GM18909 (cell line): ENCODE measurements around the gene THEMIS.
A peak's percentile ranks its signal among the peaks of the same experiment; 100 is the strongest.
"Not testable (repeated sequence)": the region's sequence is repeated elsewhere in the genome, so short reads cannot be mapped to it uniquely, and the experiment has no call there.

Experiments used
- ATAC-seq: cut with Tn5 transposase; IDR thresholded peaks from one replicate; pipeline ENCODE4 v1.9.1; 2021; ENCODE audit warnings: mild to moderate bottlenecking; ENCODE audit not compliant: unreplicated experiment, poor library complexity

Gene THEMIS

GRCh38 chr6:127749095-127749494 is 151.8 kb downstream of the THEMIS start:
- no peak for ATAC-seq

- no peak for ATAC-seq
Measured at GRCh38 chr6:127748290-127748689, 152.6 kb downstream of the THEMIS start.

DNA sequence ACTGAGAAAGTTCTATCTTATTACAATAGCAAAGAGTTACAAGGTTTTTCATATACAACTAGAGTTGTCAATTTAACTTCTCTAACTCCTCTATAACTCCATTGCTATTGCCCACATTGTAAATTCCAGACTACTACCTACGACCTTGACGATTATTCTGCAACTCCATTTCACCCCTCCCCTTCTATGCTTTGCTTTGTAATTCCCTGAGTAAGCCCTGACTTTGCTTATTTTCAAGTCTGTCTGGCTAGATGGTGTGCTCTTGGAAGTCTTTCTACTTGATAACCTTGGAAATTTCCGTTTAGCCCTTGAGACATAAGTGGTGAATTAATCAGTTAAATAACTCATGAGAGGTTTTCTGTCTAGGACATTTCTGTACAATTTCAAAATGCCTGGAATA is 162.4 kb downstream of the THEMIS start:
- ATAC-seq, result no peak

DNA sequence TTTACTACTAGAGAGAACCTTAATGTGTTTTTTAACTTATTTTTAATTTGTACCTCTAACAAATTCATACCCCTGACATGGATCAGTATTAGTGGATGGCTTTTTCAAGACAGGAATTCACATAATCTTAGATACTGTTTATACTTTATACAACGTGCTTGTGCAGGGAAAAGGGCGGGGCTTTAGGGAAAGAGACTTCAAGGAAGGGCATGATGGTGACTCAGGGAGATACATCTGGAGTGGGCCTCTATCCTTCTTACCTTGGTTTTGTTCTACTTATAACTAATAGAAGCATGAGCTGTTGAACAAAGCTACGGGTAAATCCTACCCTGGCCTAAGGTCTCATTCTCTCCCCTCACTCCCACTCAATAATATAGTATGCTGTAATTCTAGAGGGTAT is 163.1 kb downstream of the THEMIS start:
- ATAC-seq, result no peak

GRCh38 chr6:127737009-127737486 is 163.8 kb downstream of the THEMIS start:
- peak; percentile 94 for ATAC-seq

DNA sequence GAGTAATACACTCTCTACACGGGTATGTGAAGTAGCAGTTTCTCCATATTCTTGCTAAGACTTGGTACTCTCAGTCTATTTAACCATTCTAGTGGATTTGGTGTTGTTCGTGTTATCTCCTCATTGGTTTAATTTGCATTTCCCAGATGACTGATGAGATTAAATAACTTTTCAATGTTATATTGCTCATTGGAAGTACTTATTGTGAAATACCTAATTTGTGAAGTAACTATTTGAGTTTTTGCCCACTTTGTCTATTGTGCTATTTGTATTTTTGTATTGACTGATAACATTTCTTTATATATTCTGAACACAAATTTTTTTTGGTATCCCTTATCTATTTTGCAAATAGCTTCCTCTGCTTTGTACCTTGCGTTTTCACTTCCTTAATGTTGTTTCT is 167.9 kb downstream of the THEMIS start:
- ATAC-seq, result no peak

DNA sequence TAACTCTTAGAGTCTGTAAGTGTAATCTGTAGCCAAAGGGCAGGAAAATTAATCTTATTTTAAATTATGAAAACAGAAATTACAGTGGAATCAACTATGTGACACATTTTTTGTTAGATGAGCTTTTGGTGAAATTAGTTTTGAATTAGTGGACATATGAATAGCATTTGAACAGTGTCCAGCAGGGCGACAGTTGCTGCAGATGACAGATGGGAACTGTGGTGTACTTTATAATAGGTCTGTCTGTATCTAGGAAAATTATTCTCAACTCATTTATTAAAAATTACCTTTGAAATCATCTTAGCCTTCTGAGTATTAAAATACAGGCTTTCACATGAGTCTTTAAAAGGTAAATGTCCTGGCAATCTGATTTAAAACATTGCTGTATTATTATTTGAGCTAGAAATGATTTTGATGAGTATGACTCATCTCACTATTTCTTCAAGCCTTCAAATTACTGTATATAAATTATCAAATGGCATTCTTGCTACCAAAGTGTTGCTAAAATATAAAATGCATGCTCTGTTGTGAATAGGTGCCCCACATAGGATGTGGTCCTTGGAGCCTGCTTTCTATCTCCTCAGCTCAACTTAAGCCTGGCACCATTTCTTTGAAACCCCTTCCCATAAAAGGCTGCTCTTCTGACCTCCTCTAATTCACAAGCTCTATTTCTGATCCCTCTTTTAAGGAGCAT is 173.5 kb downstream of the THEMIS start:
- no peak for ATAC-seq

GRCh38 chr6:127725821-127726220 is 175.0 kb downstream of the THEMIS start:
- no peak for ATAC-seq

DNA sequence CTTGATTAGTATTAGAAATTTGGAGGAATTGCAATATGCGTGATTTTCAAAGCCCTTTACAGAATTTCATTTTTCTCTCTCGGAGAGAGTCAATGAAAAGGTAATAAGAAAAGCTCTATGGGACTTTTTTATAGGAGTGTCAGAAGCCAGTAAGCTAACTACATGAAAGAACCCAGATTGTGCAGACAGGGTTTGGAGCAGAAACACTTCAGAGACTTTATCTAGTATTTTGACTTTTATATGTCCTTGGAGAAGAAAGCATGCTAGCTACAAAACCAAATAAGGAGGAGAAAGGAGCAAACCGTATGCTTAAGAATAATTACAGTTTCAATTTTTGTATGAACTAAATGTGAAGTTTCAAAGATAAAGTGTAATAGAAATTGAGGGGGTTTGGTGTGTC is 182.2 kb downstream of the THEMIS start:
- ATAC-seq, result no peak

DNA sequence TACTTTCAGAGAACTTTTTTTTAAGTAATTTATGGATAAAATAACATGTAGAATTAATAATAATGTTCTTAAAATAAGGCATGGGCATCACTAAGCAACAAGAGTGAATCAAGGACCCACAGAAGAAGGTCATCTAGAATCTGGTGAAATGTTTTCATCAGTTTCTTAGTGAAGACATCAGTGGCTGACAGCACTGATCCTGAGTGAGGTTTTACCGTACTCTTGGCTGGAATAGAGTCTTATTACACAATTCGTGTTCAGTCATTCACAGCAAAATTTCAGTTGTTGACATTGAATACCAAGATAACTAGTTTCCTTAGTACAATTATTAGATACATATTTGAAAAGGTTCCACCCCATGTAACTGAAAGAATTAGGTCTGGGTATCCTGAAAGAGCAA is 183.5 kb downstream of the THEMIS start:
- no peak for ATAC-seq

GRCh38 chr6:127716465-127716864 is 184.4 kb downstream of the THEMIS start:
- ATAC-seq, result no peak

DNA sequence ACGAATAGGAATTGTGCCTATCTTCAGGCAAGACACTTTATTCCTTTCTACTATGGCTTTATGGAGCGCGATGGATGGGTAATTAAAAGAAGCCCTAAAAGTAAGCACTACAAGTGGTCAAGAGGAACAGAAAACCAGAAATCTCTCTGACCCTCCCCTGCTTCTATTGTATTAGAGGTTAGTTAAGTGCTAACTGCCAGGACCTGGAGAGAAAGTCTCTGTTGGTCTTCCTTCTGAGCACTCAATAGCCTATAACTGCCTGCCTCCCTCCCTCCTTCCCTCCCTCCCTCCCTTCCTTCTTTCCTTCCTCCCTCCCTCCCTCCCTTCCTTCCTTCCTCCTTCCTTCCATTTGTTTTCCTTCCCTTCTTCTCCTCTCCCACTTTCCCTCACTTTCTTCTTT is 190.2 kb downstream of the THEMIS start:
- ATAC-seq, result no peak

- no peak for ATAC-seq
Measured at GRCh38 chr6:127706216-127706615, 194.6 kb downstream of the THEMIS start.

- no peak for ATAC-seq
Measured at GRCh38 chr6:127695108-127695507, 205.8 kb downstream of the THEMIS start.

- no peak for ATAC-seq
Measured at GRCh38 chr6:127691146-127691545, 209.7 kb downstream of the THEMIS start.

DNA sequence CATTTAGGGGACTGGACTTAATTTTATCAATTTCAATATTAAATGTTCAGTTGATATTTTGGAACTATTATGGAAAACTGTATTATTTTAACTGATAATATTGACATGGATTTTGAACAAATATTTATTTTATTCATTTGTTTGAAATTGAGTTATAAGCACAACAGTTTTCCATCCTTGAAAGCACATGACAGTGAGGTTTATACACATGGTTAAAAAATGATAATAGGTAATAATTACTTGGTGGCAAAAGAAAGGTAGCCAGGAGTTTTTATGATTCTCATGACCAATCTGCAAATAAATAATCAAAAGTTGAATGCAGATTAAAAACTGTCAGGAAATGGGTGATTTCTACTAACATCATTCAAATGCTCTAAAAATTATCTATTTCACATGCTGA is 210.3 kb downstream of the THEMIS start:
- no peak for ATAC-seq

GRCh38 chr6:127690092-127690491 is 210.8 kb downstream of the THEMIS start:
- no peak for ATAC-seq

DNA sequence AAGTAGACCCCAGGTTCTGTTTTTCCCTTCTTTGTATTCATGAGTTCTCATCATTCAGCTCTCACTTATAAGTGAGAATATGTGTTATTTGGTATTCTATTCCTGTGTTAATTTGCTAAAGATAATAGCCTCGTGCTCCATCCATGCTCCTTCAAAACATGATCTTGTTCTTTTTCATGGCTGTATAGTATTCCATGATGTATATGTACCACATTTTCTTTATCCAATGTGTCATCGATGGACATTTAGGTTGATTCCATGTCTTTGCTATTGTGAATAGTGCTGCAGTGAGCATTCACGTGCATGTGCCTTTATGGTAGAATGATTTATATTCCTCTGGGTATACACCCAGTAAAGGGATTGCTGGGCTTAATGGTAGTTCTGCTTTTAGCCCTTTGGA is 213.4 kb downstream of the THEMIS start:
- not testable (repeated sequence) for ATAC-seq

DNA sequence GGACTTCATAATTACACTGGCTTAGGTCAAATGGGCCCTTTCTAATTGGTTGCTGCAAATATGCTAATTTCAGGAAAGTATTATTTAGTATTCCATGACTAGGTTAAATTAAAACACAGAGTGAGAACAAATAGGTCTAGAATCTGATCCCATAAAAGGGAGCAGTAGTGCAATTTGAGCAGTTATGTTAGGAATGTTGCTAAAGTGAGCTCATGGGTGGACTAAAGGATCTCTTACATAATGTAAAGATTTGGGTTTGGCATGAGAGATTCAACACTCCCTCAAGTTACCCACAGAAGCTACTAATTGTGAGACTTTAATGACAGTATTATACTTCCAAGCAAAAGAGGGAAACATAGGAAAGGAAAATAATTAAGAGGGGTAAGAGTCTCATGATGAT is 214.8 kb downstream of the THEMIS start:
- no peak for ATAC-seq

- ATAC-seq, result no peak
Measured at GRCh38 chr6:127684501-127684900, 216.4 kb downstream of the THEMIS start.
